Smooth muscle cell (in vitro differentiated cells): ENCODE results near the gene ABO. TPM values are rescaled to one million over a fixed set of nuclear protein-coding genes. Genes with fewer than 3 reads are reported as not detected.

Source experiments
- DNase-seq: peaks from one replicate; lab custom pipeline; 2025; ENCODE audit not compliant: unreplicated experiment; lab: John Stamatoyannopoulos, UW
- H2AFZ ChIP-seq: fragments of 200-600 bp; sonication (generic); 2 replicates; pipeline ENCODE4 v1.6.0; 2016; ENCODE audit warnings: antibody characterized with exemption, low read depth, mild to moderate bottlenecking
- H3F3A ChIP-seq: fragments of 200-600 bp; sonication (generic); 2 replicates; pipeline ENCODE4 v1.6.0; 2017; ENCODE audit warnings: antibody characterized with exemption, low read depth
- H3K27ac ChIP-seq: fragments of 200-600 bp; sonication (generic); 2 replicates; pipeline ENCODE4 v1.5.1; 2016; ENCODE audit warnings: low read depth, mild to moderate bottlenecking
- H3K27me3 ChIP-seq: fragments of 200-600 bp; sonication (generic); 2 replicates; pipeline ENCODE4 v1.6.1; 2016; ENCODE audit warnings: low read depth, mild to moderate bottlenecking
- H3K36me3 ChIP-seq: fragments of 200-600 bp; sonication (generic); 2 replicates; pipeline ENCODE4 v1.5.1; 2016; ENCODE audit warnings: low read depth
- H3K4me1 ChIP-seq: fragments of 200-600 bp; sonication (generic); 2 replicates; pipeline ENCODE4 v1.5.1; 2016; ENCODE audit warnings: low read depth
- H3K4me2 ChIP-seq: fragments of 200-600 bp; sonication (generic); 2 replicates; pipeline ENCODE4 v1.6.0; 2016; ENCODE audit warnings: mild to moderate bottlenecking
- H3K4me3 ChIP-seq: fragments of 200-600 bp; sonication (generic); 2 replicates; pipeline ENCODE4 v1.5.1; 2016; ENCODE audit warnings: mild to moderate bottlenecking
- H3K79me2 ChIP-seq: fragments of 200-600 bp; sonication (generic); 2 replicates; pipeline ENCODE4 v1.6.0; 2016; ENCODE audit warnings: low read depth, mild to moderate bottlenecking
- H3K9ac ChIP-seq: fragments of 200-600 bp; sonication (generic); 2 replicates; pipeline ENCODE4 v1.6.0; 2016; ENCODE audit warnings: low read depth
- H3K9me3 ChIP-seq: fragments of 200-600 bp; sonication (generic); replicated peaks from 2 replicates; pipeline ENCODE4 v1.5.1; 2016; ENCODE audit warnings: low read depth
- H4K20me1 ChIP-seq: fragments of 200-600 bp; sonication (generic); 2 replicates; pipeline ENCODE4 v1.6.0; 2016; ENCODE audit warnings: low read depth
- WGBS: methylation state at CpG from one replicate; pipeline ENCODE4 v1.1.7; 2016; ENCODE audit warnings: low lambda C conversion rate; 5-methylcytosine and 5-hydroxymethylcytosine counted together
- polyA plus RNA-seq: library from polyadenylated mRNA; unstranded; fragments of >200 nt; fragmentation: Nextera tagmentation; extraction: Ambion mirVana; gene quantifications from 2 replicates; pipeline ENCODE4 v1.2.1, GENCODE V29; 2016
- total RNA-seq: library from RNA; depleted of rRNA; stranded (reverse); fragments of >200 nt; gene quantifications from 2 replicates; pipeline ENCODE4 v1.2.3, GENCODE V29; 2014
- TF ChIP-seq, protein P1 (sequence below): fragments of 200-600 bp; sonication (generic); IDR thresholded peaks from 2 replicates; pipeline ENCODE4 v1.5.1; 2017; ENCODE audit warnings: borderline replicate concordance, mild to moderate bottlenecking, antibody characterized with exemption; ENCODE audit not compliant: insufficient read depth, poor library complexity, severe bottlenecking

ABO gene
- total and polyA plus RNA-seq, 2 experiments from 2014 or later, result 0.37 to 1.0 TPM

DNA sequence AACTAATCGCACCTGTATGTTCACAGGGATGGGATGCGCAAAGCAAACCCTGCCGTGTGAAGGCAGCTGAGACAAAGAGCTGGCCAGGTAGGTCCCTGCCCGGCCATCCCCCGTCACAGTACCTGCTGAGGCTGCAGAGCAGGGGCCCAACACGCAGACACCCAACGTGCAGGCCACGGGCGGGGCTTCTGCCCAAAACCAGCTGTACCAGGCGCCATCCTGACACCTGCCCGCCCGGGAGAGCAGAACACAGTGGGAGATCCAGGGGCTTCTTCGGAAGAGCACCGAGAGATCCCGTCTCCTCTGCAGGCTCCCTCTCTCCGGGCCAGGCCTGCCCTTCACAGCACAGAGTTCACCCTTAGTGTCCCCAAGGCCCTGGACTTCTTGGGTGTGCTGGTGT is 28.4 kb downstream of the ABO start:
- no peaks in the 10 kb centered on the region for H4K20me1 ChIP-seq

DNA sequence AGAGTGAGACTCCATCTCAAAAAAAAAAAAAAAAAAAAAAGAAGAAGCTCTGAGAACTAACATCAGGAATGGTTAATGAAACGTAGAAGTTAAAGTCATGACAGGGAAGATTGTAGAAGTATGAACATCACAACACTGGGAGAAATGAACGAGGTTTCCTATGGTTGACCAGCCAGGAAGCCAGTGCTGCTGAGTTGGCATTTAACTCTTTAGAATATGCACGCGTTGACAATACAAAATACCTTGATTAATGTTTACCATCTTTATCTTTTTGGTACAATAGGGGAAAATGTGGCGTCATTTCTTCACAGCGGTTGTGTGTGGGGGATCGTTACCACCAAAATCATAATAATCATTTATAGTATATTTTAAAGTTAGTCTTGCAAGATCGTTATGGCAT is 32.0 kb downstream of the ABO start:
- no peak overlapping the region for H3K4me3 ChIP-seq
- WGBS, result 91% methylated on average over 8 of the region's 8 CpGs
- no peak overlapping the region for H3K9ac ChIP-seq
- H3K27me3 ChIP-seq, result no peaks in the 10 kb centered on the region
- no peaks in the 10 kb centered on the region for H3K4me1 ChIP-seq
- no peak overlapping the region for H2AFZ ChIP-seq
- DNase-seq, result no peak
- no peak overlapping the region for H3K4me2 ChIP-seq
- H3F3A ChIP-seq, result no peaks in the 10 kb centered on the region
- H4K20me1 ChIP-seq, result no peaks in the 10 kb centered on the region
- no peaks in the 10 kb centered on the region for H3K9me3 ChIP-seq
- H3K79me2 ChIP-seq, result no peaks in the 10 kb centered on the region
- no peaks in the 10 kb centered on the region for H3K36me3 ChIP-seq
- TF ChIP-seq, protein P1, sequence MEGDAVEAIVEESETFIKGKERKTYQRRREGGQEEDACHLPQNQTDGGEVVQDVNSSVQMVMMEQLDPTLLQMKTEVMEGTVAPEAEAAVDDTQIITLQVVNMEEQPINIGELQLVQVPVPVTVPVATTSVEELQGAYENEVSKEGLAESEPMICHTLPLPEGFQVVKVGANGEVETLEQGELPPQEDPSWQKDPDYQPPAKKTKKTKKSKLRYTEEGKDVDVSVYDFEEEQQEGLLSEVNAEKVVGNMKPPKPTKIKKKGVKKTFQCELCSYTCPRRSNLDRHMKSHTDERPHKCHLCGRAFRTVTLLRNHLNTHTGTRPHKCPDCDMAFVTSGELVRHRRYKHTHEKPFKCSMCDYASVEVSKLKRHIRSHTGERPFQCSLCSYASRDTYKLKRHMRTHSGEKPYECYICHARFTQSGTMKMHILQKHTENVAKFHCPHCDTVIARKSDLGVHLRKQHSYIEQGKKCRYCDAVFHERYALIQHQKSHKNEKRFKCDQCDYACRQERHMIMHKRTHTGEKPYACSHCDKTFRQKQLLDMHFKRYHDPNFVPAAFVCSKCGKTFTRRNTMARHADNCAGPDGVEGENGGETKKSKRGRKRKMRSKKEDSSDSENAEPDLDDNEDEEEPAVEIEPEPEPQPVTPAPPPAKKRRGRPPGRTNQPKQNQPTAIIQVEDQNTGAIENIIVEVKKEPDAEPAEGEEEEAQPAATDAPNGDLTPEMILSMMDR, result no peak
- no peak overlapping the region for H3K27ac ChIP-seq

More for the DNA sequence above, 28.4 kb downstream of the ABO start:
- no peak overlapping the region for H3K4me2 ChIP-seq
- H3K27me3 ChIP-seq, result no peaks in the 10 kb centered on the region
- no peaks in the 10 kb centered on the region for H3K4me1 ChIP-seq
- no peak for DNase-seq
- 92% methylated on average over 16 of the region's 16 CpGs for WGBS
- H3F3A ChIP-seq, result no peaks in the 10 kb centered on the region
- H3K27ac ChIP-seq, result no peak overlapping the region
- no peak overlapping the region for H3K9ac ChIP-seq
- H3K4me3 ChIP-seq, result no peak overlapping the region
- H2AFZ ChIP-seq, result no peak overlapping the region
- H3K9me3 ChIP-seq, result no peaks in the 10 kb centered on the region
- no peaks in the 10 kb centered on the region for H3K79me2 ChIP-seq
- no peaks in the 10 kb centered on the region for H3K36me3 ChIP-seq
- TF ChIP-seq, protein P1, result no peak

DNA sequence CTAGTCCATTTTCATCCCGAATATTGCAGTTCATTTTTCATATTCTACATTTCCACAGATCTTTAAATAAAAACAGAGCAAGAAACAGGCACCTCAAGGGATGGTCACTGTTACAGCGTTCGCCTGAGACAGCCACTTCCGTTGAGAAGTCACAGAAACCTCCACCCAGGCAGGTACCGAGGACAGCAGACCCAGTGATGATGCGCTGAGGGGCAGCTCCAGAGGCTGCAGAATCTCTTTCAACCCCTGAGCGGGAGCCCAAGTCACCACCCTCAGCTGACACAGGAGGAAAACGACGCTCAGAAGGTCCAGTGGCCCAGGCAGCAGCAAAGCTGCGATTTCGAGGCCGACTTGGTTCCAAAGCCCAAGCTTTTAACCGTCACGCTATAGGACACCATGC is 32.8 kb downstream of the ABO start:
- Histone ChIP-seq H3K79me2 (no peaks in the 10 kb centered on the region), H3K4me1 (no peaks in the 10 kb centered on the region), H3K36me3 (no peaks in the 10 kb centered on the region), H2AFZ (no peak overlapping the region), H3F3A (no peaks in the 10 kb centered on the region), H3K9me3 (no peaks in the 10 kb centered on the region), H3K27ac (no peak overlapping the region), H3K4me2 (no peak overlapping the region), H3K9ac (no peak overlapping the region), H3K27me3 (no peaks in the 10 kb centered on the region), H4K20me1 (no peaks in the 10 kb centered on the region), H3K4me3 (no peak overlapping the region)
- 90% methylated on average over 14 of the region's 14 CpGs for WGBS
- TF ChIP-seq, protein P1, result no peak
- DNase-seq, result no peak

DNA sequence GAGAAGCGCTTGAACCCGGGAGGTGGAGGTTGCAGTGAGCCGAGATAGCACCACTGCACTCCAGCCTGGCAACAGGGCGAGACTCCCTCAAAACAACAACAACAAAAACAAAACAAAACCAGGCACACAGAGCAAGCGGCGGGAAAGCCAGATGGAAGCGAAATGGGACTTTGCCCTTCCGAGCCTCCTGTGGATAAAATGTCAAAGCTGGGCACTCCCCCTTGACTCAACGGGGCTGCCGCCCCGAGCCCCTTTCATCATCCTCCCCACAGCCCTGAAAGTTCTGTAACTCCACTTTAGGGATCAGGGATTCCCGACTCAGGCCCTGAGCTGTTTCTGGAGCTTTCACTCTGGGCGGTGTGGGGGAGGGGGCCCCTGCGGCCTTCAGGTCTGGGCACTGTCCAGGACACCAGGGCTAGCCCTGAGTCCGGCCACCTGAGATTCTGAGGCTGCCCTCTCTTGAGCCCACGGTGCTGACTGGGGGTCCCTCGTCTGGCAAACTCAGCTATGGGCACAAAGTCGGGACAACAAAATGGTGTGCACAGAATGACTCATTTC is 35.4 kb downstream of the ABO start:
- Histone ChIP-seq H3K4me2 (peak overlapping the region; percentile 88), H3K27ac (peak overlapping the region; percentile 38), H3K27me3 (no peaks in the 10 kb centered on the region), H3K4me3 (peak overlapping the region; percentile 50), H3F3A (no peaks in the 10 kb centered on the region), H4K20me1 (no peaks in the 10 kb centered on the region), H3K9ac (no peak overlapping the region), H3K9me3 (no peaks in the 10 kb centered on the region), H3K4me1 (no peaks in the 10 kb centered on the region), H3K36me3 (no peaks in the 10 kb centered on the region), H3K79me2 (no peaks in the 10 kb centered on the region), H2AFZ (peak overlapping the region; percentile 87)
- no peak for DNase-seq
- TF ChIP-seq, protein P1, result no peak
- WGBS, result 92% methylated on average over 18 of the region's 18 CpGs
